A549 treated with ZK216348 at 1 μM for 4 hours (cell line): ENCODE data around the gene TMEM196. TPM values are rescaled to one million over a fixed set of nuclear protein-coding genes. Genes with fewer than 3 reads are reported as not detected.

Experiments
- total RNA-seq: library from RNA; stranded (reverse); fragments of 200-300 nt; extraction: Qiagen RNA extraction; gene quantifications from 5 replicates; pipeline ENCODE4 v1.2.3, GENCODE V29; 2022; ENCODE audit warnings: low read depth

TMEM196 gene
- not detected in 5 replicates for total RNA-seq

GRCh38 chr7:19772841-19773760 is at the start of gene TMEM196:
Gene TMEM196, minus strand, starts transcription at chr7:19773617. Its CDS starts 921 bp downstream, at chr7:19772696.

DNA sequence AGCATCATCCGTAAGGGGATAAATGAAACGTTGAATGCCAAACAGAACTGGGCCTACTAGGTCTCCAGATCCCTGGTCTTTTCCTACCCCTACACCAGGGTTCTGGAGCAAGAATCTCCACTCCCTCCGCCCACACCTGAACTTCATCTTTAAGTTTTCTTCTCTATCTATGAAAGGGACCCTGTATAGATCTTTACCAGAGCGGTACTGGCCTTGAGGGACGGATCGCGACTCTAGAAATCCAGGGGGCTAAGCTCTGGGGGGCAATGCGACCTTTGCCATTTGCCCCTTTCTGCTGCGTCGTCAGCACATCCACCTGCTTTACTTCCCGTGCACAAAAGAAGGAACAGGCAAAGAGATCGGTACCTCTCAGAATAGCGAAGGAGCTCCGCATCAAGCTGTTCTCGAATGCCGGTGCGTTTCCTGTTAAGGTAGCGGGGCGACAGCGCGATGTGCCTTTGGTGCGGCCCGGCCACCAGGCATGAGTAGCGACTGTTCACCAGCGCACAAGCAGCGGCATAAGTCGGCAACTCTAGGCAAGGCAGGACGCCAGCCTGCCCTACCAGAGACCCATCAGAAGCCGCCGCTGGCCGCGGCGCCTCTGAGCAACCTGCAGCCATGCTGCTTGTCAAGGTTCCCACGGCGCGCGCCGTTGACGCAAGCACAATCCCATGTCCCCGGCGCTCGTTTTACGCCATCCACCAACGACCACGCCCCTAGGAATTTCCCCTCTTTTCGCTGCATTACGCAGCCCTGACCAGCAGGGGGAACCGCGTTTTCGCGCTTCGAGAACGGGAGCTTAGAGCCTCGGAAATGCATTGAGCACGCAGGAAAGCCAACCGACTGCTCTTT is 64.8 kb downstream of the TMEM196 start, which contains the start of gene POLR1F:
Gene POLR1F (minus strand): TSS at position 641 of the 852 bp plus-strand sequence. CDS start 21 bp downstream, at position 620.

Other genes with a start within 250 kb of the TMEM196 start
- gene POLR1F, start 64.6 kb downstream of the TMEM196 start, total RNA-seq, result 12.4 to 18.7 TPM (median 15.7 TPM) in 5 replicates